H54 (cell line): ENCODE data around the gene TIAM1.

Experiments
- DNase-seq: peaks from one replicate; pipeline ENCODE4 v3.0.0; 2011; ENCODE audit warnings: low spot score, mixed read lengths; ENCODE audit not compliant: insufficient read length
- FAIRE-seq: peaks from 3 replicates; lab custom pipeline; 2011; peaks lifted over from hg19 to GRCh38; lab: Jason Lieb, UNC
- POLR2A ChIP-seq: IDR thresholded peaks from 2 replicates; pipeline ENCODE4 v1.6.1; 2011; ENCODE audit warnings: low read depth, mild to moderate bottlenecking, low read length

The TIAM1 gene

GRCh38 chr21:31221043-31221442 is 123.0 kb downstream of the TIAM1 start:
- DNase-seq = no peak
- TF ChIP-seq POLR2A = no peak
- no peak for FAIRE-seq

GRCh38 chr21:31220575-31220974 is 123.5 kb downstream of the TIAM1 start:
- FAIRE-seq (no peak), DNase-seq (no peak)
- no peak for TF ChIP-seq POLR2A

GRCh38 chr21:31218830-31219608 is 125.0 kb downstream of the TIAM1 start:
- no peak for TF ChIP-seq POLR2A
- no peak for FAIRE-seq
- no peak for DNase-seq

- no peak for TF ChIP-seq POLR2A
- DNase-seq = no peak
- FAIRE-seq = no peak
These were observed 127.9 kb downstream of the TIAM1 start for GRCh38 chr21:31216206-31216605.

- TF ChIP-seq POLR2A = no peak
- FAIRE-seq (no peak), DNase-seq (no peak)
These were observed 130.3 kb downstream of the TIAM1 start for GRCh38 chr21:31213787-31214186.

- no peak for TF ChIP-seq POLR2A
- DNase-seq (no peak), FAIRE-seq (no peak)
These were observed 132.2 kb downstream of the TIAM1 start for GRCh38 chr21:31211836-31212235.

GRCh38 chr21:31205412-31205811 is 138.6 kb downstream of the TIAM1 start:
- no peak for FAIRE-seq
- TF ChIP-seq POLR2A = no peak

GRCh38 chr21:31204801-31205200 is 139.3 kb downstream of the TIAM1 start:
- no peak for DNase-seq
- TF ChIP-seq POLR2A = no peak
- no peak for FAIRE-seq

More at GRCh38 chr21:31205412-31205811, 138.6 kb downstream of the TIAM1 start:
- DNase-seq = no peak

- peak; percentile 14 for DNase-seq
- peak; percentile 23 for FAIRE-seq
- TF ChIP-seq POLR2A = no peak
These were observed 140.5 kb downstream of the TIAM1 start for GRCh38 chr21:31203431-31204054.

GRCh38 chr21:31201548-31201947 is 142.5 kb downstream of the TIAM1 start:
- FAIRE-seq (no peak), DNase-seq (no peak)
- TF ChIP-seq POLR2A = no peak

GRCh38 chr21:31201144-31201543 is 142.9 kb downstream of the TIAM1 start:
- FAIRE-seq = no peak
- no peak for DNase-seq
- no peak for TF ChIP-seq POLR2A

- peak; percentile 51 for DNase-seq
- TF ChIP-seq POLR2A = no peak
- peak; percentile 58 for FAIRE-seq
These were observed 145.5 kb downstream of the TIAM1 start for GRCh38 chr21:31198575-31198974.

GRCh38 chr21:31196724-31197123 is 147.3 kb downstream of the TIAM1 start:
- DNase-seq = no peak
- FAIRE-seq = no peak
- TF ChIP-seq POLR2A = no peak

- FAIRE-seq (no peak), DNase-seq (no peak)
- TF ChIP-seq POLR2A = no peak
These were observed 148.6 kb downstream of the TIAM1 start for GRCh38 chr21:31195334-31196015.
